GM12874 (cell line): ENCODE results near the gene CD86.
A peak's percentile ranks its signal among the peaks of the same experiment; 100 is the strongest.

Source experiments
- CTCF ChIP-seq: IDR thresholded peaks from 2 replicates; pipeline ENCODE4 v1.5.1; 2011; ENCODE audit warnings: low read depth, mild to moderate bottlenecking, control low read depth, low read length, moderate library complexity; ENCODE audit not compliant: insufficient read depth

Gene CD86

GRCh38 chr3:122019493-122019892 is 35.7 kb upstream of the CD86 start:
- TF ChIP-seq CTCF: no peak

- no peak for TF ChIP-seq CTCF
These were observed 34.1 kb upstream of the CD86 start for GRCh38 chr3:122021037-122021436.

- no peak for TF ChIP-seq CTCF
These were observed 33.3 kb upstream of the CD86 start, which contains the start of gene ILDR1 for GRCh38 chr3:122021811-122022401. Gene ILDR1, minus strand, starts transcription at chr3:122022247. Its CDS starts 170 bp downstream, at chr3:122022077.

- peak; percentile 19; the same call in 1 of the 2 replicates for TF ChIP-seq CTCF
These were observed 31.7 kb upstream of the CD86 start for GRCh38 chr3:122023335-122023910.

- no peak for TF ChIP-seq CTCF
These were observed 30.4 kb upstream of the CD86 start for GRCh38 chr3:122024800-122025199.

- TF ChIP-seq CTCF: no peak
These were observed 29.9 kb upstream of the CD86 start for GRCh38 chr3:122025296-122025695.

- no peak for TF ChIP-seq CTCF
These were observed 24.6 kb upstream of the CD86 start for GRCh38 chr3:122030381-122031122.
